PC-3 (cell line): ENCODE results near the gene TRRAP. TPM values are rescaled to one million over a fixed set of nuclear protein-coding genes. Genes with fewer than 3 reads are reported as not detected.

Experiments used
- ATAC-seq: fragments of 200-7000 bp; cut with Tn5 transposase; 2 replicates; pipeline ENCODE4 v1.9.1; 2020; ENCODE audit warnings: mild to moderate bottlenecking, moderate library complexity
- BruUV-seq: library from RNA; stranded (reverse); fragments of 400-500 nt; replicated peaks from 2 replicates; lab custom pipeline; 2021; lab: Mats Ljungman, UMichigan
- CTCF ChIA-PET: fragments of 300-600 bp; sonication (Branson Sonifier 250); formaldehyde crosslinking; loops from one replicate; lab custom pipeline; 2022; ENCODE audit warnings: antibody characterized with exemption; lab: Charles Lee
- POLR2A ChIA-PET: fragments of 300-600 bp; sonication (Branson Sonifier 250); formaldehyde crosslinking; loops from one replicate; lab custom pipeline; 2022; ENCODE audit warnings: antibody characterized with exemption; ENCODE audit not compliant: unreplicated experiment; lab: Charles Lee
- DNase-seq: peaks from one replicate; pipeline ENCODE4 v3.0.0-alpha.2; 2015
- H2AFZ ChIP-seq: fragments of 300-600 bp; sonication (generic); 2 replicates; pipeline ENCODE4 v1.6.0; 2016; ENCODE audit warnings: antibody characterized with exemption, low read length
- H3F3A ChIP-seq: fragments of 300-600 bp; sonication (generic); one replicate; pipeline ENCODE4 v1.6.0; 2017; ENCODE audit warnings: antibody characterized with exemption, low read length, control low read depth, mild to moderate bottlenecking; ENCODE audit not compliant: unreplicated experiment
- H3K27ac ChIP-seq: fragments of 300-600 bp; sonication (generic); 2 replicates; pipeline ENCODE4 v1.5.1; 2016; ENCODE audit warnings: mild to moderate bottlenecking, low read length
- H3K27me3 ChIP-seq: fragments of 300-600 bp; sonication (generic); 2 replicates; pipeline ENCODE4 v1.6.1; 2016; ENCODE audit warnings: low read length, mixed read lengths
- H3K36me3 ChIP-seq: fragments of 300-600 bp; sonication (generic); 2 replicates; pipeline ENCODE4 v1.6.1; 2016; ENCODE audit warnings: low read depth, mixed run types, low read length, mixed read lengths
- H3K4me1 ChIP-seq: fragments of 300-600 bp; sonication (generic); 2 replicates; pipeline ENCODE4 v1.5.1; 2016; ENCODE audit warnings: low read length; ENCODE audit not compliant: insufficient read depth
- H3K4me2 ChIP-seq: fragments of 300-600 bp; sonication (generic); 2 replicates; pipeline ENCODE4 v1.6.0; 2016; ENCODE audit warnings: low read length
- H3K4me3 ChIP-seq: fragments of 300-600 bp; sonication (generic); 2 replicates; pipeline ENCODE4 v1.5.1; 2016; ENCODE audit warnings: mild to moderate bottlenecking, low read length, mixed read lengths
- H3K79me2 ChIP-seq: fragments of 300-600 bp; sonication (generic); 2 replicates; pipeline ENCODE4 v1.6.1; 2017; ENCODE audit warnings: low read length, mixed read lengths
- H3K9ac ChIP-seq: fragments of 300-600 bp; sonication (generic); 2 replicates; pipeline ENCODE4 v1.6.0; 2016; ENCODE audit warnings: mild to moderate bottlenecking, low read length
- H3K9me2 ChIP-seq: fragments of 300-600 bp; sonication (generic); replicated peaks from 2 replicates; pipeline ENCODE4 v1.6.1; 2016; ENCODE audit warnings: mixed run types, low read length, mixed read lengths
- H3K9me3 ChIP-seq: fragments of 300-600 bp; sonication (generic); 2 replicates; pipeline ENCODE4 v1.6.1; 2016; ENCODE audit warnings: low read length, mixed read lengths
- H4K20me1 ChIP-seq: fragments of 300-600 bp; sonication (generic); 2 replicates; pipeline ENCODE4 v1.6.1; 2016; ENCODE audit warnings: low read length, mixed read lengths
- CTCF ChIP-seq: fragments of 300-600 bp; sonication (generic); conservative IDR thresholded peaks from 2 replicates; pipeline ENCODE4 v1.5.1; 2017; ENCODE audit warnings: antibody characterized with exemption, low read depth, mild to moderate bottlenecking, low read length
- EZH2 ChIP-seq: fragments of 300-600 bp; sonication (generic); IDR thresholded peaks from one replicate; pipeline ENCODE4 v1.6.1; 2017; ENCODE audit warnings: antibody characterized with exemption, mild to moderate bottlenecking, low read length; ENCODE audit not compliant: unreplicated experiment
- EZH2phosphoT487 ChIP-seq: fragments of 300-600 bp; sonication (generic); IDR thresholded peaks from 2 replicates; pipeline ENCODE4 v1.6.1; 2018; ENCODE audit warnings: mild to moderate bottlenecking, antibody characterized with exemption, low read length, borderline replicate concordance
- intact Hi-C: fragments of 100-400 bp; cut with micrococcal nuclease; formaldehyde crosslinking; loops from 2 replicates; pipeline ENCODE4 v1.9.0; 2023
- total RNA-seq: library from RNA; depleted of rRNA; stranded (reverse); fragments of >200 nt; gene quantifications from 2 replicates; pipeline ENCODE4 v1.2.3, GENCODE V29; 2014

The TRRAP gene
- total RNA-seq, 1 experiment from 2014 or later, result 17.7 TPM

- H3K4me2 ChIP-seq, result no peak overlapping the region
- H3K4me1 ChIP-seq, result no peaks in the 10 kb centered on the region; the same call in 1 of the 2 replicates
- no peaks in the 10 kb centered on the region for H3F3A ChIP-seq
- intact Hi-C loops, result no loop called here
- H3K9me2 ChIP-seq, result no peaks in the 10 kb centered on the region
- H3K9ac ChIP-seq, result no peak overlapping the region
- no TSS peak for BruUV-seq
- no peak for DNase-seq
- ATAC-seq, result no peak
- no peaks in the 10 kb centered on the region for H3K36me3 ChIP-seq
- H3K27me3 ChIP-seq, result no peaks in the 10 kb centered on the region
- CTCF ChIA-PET, result no interaction called here
- no peak overlapping the region for H2AFZ ChIP-seq
- no peaks in the 10 kb centered on the region for H3K79me2 ChIP-seq
- no peak overlapping the region for H3K27ac ChIP-seq
- POLR2A ChIA-PET, result no interaction called here
- TF ChIP-seq CTCF (no peak), EZH2phosphoT487 (no peak), EZH2 (no peak)
- no peaks in the 10 kb centered on the region for H4K20me1 ChIP-seq
- no peak overlapping the region for H3K4me3 ChIP-seq
- no peaks in the 10 kb centered on the region for H3K9me3 ChIP-seq
These were observed 11.6 kb upstream of the TRRAP start for GRCh38 chr7:98866765-98867164.

DNA sequence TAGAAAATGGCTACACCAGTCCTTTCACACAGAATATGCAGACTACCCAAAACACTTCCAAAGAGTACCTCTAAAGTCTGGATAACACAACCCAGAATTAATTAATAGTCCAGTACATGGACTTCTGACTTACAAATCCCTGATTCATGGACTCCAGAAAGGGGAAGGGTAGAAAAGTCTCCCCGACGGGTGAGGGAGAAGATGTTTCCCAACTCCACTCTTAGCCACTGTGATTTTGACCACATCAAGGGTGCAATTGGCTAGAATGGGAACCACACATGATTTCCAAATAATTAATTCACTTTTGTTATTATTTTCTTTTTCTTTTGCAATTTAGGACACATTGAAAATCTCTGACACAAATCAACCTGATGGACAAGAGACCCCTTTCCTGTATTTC, 9.9 kb upstream of the TRRAP start:
- no peak overlapping the region for H3K4me3 ChIP-seq
- H3K4me2 ChIP-seq, result no peak overlapping the region
- no peaks in the 10 kb centered on the region for H3K36me3 ChIP-seq
- H3K4me1 ChIP-seq, result no peaks in the 10 kb centered on the region; the same call in 1 of the 2 replicates
- no peak overlapping the region for H3K9ac ChIP-seq
- H4K20me1 ChIP-seq, result no peaks in the 10 kb centered on the region
- no peak overlapping the region for H2AFZ ChIP-seq
- H3K27me3 ChIP-seq, result no peaks in the 10 kb centered on the region
- ChIA-PET CTCF (no interaction called here), POLR2A (no interaction called here)
- no peaks in the 10 kb centered on the region for H3F3A ChIP-seq
- ATAC-seq (no peak), DNase-seq (no peak)
- H3K9me2 ChIP-seq, result no peaks in the 10 kb centered on the region
- H3K79me2 ChIP-seq, result no peaks in the 10 kb centered on the region
- no peak overlapping the region for H3K27ac ChIP-seq
- TF ChIP-seq EZH2phosphoT487 (no peak), EZH2 (no peak), CTCF (no peak)
- H3K9me3 ChIP-seq, result no peaks in the 10 kb centered on the region
- intact Hi-C loops, result no loop called here
- BruUV-seq, result no TSS peak

GRCh38 chr7:98869027-98869596, 9.2 kb upstream of the TRRAP start:
- H3K27me3 ChIP-seq, result no peaks in the 10 kb centered on the region
- ChIA-PET POLR2A (no interaction called here), CTCF (no interaction called here)
- intact Hi-C loops, result no loop called here
- no peak overlapping the region for H3K27ac ChIP-seq
- TF ChIP-seq EZH2, result no peak
- TF ChIP-seq CTCF, result no peak
- no peak for TF ChIP-seq EZH2phosphoT487
- no peaks in the 10 kb centered on the region for H3K79me2 ChIP-seq
- H3K9me2 ChIP-seq, result no peaks in the 10 kb centered on the region
- no peaks in the 10 kb centered on the region; the same call in 1 of the 2 replicates for H3K4me1 ChIP-seq
- H4K20me1 ChIP-seq, result no peaks in the 10 kb centered on the region
- no peak for DNase-seq
- H3K4me3 ChIP-seq, result no peak overlapping the region
- H3K9ac ChIP-seq, result no peak overlapping the region
- H2AFZ ChIP-seq, result no peak overlapping the region
- no peak for ATAC-seq
- H3F3A ChIP-seq, result no peaks in the 10 kb centered on the region
- no peaks in the 10 kb centered on the region for H3K36me3 ChIP-seq
- no peaks in the 10 kb centered on the region for H3K9me3 ChIP-seq
- no TSS peak for BruUV-seq
- no peak overlapping the region for H3K4me2 ChIP-seq
